HG03139 (cell line): ENCODE data around the gene RNF220.

Source experiments
- ATAC-seq: cut with Tn5 transposase; IDR thresholded peaks from one replicate; pipeline ENCODE4 v1.9.1; 2021; ENCODE audit not compliant: unreplicated experiment

The RNF220 gene

GRCh38 chr1:44406737-44407429, 1.8 kb downstream of the RNF220 start:
- no peak for ATAC-seq

- no peak for ATAC-seq
These were observed 2.6 kb downstream of the RNF220 start for GRCh38 chr1:44407430-44408211.

DNA sequence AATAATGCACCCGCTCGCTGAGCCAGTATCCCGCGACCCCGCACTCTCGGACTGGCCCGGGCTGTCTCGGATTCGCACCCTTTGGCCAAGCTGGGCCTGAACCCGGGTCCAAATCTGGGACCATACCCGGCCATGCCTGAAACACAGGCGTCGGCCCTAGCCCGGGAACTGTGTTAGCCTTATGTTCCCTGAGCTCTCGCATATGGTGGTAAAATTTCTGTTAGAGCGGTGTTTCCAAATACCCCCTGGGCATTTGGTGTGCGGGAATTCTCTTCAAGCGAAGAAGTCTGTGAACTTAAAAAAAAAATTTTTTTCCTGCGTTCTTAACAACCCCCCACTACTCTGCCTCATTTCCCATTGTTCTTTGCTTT, 3.1 kb downstream of the RNF220 start:
- ATAC-seq = no peak

GRCh38 chr1:44408632-44409602, 3.9 kb downstream of the RNF220 start:
- no peak for ATAC-seq

- no peak for ATAC-seq
These were observed 4.7 kb downstream of the RNF220 start for GRCh38 chr1:44409757-44410156.

GRCh38 chr1:44411861-44412260, 6.8 kb downstream of the RNF220 start:
- no peak for ATAC-seq

GRCh38 chr1:44412601-44413000, 7.5 kb downstream of the RNF220 start:
- no peak for ATAC-seq

GRCh38 chr1:44413740-44414139, 8.7 kb downstream of the RNF220 start:
- no peak for ATAC-seq

DNA sequence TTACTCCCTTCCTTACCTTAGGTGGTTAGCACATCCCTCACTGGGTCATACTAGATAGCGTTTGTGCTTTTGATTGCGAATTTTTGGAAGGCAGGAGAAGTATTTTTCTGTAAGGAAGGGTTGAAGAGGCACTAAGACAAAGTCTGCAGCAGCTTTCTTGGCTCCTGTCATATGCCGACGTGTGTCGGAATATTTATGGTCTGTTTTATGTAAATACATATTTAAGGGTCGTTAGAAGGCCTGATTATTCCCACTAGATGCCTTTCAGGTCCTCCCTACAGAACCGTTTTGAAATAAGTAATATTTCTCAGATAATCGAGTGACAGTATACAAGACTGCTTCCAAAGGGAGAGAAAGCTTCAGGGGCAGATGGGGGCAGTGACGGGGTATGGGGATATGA, 10.0 kb downstream of the RNF220 start:
- no peak for ATAC-seq

DNA sequence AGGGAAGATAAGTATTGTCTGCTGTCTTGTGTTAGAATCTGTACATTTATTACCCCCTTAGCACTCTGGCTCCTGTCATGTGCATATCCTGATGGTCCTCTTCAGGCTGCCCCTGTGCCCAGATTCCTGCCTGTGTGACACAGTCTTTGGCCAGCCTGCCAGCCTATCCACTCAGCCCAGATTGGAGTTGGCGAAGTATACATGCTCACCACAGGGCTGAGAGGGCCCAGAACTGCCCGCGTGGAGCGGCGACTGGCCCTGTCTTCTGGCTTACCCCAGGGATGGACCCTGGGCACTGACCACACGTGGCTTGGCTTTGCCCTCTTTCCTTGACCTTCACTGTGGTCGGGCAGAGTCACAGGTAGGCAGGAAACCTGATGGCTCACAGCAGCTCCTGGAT, 11.4 kb downstream of the RNF220 start:
- ATAC-seq = no peak

DNA sequence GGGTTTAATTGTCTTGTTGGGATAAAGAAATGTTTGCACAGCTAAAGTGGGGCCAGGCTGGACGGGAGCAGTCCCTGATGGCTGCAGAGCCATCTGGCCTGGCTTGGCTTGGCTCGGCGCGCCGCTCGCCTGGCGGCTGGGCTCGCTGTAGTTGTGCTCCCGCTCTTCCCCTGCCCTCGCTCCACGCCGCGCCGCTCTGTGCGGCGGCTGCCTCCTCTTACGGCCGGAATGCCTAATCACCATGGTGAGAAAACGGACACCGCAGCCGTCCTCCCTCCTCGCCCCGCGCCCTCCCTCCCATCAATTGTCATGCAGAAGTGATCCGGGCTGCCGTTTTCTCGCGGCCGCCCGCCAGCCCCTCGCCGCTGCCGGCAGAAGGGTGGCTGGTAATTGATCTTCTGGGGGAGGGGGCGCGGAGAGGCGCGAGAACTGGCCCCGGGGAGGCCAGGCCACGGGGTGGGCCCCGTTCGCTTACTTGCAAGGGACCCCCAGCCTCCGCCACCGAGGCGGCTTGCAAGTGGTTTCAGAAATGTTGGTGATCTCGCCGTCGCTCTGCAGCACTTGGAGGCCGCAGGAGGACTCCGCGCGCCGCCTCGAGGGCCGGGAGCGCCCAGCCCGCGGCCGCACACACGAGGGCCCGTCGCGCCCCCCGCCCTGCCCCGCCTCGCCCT, 12.4 kb downstream of the RNF220 start:
- ATAC-seq = no peak

GRCh38 chr1:44418022-44418673, 13.1 kb downstream of the RNF220 start:
- ATAC-seq = no peak

DNA sequence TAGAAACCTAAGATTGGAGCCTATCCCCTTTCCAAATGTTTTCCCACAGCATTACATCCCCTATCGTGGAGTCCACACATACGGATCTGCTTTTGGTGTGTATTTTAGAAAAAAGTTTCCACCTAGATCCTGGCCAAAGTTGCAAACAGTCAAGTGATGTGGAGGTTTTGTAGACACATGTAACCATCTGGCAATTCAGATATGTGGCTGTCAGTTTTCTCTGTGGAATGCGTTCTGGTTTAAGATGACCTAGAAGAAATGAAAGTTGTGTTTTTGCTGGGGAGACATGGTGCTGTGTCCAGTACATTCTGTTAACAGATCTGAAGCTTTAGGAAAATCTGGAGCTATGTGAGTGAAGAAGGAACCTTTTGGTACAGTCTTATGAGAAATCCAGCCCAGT, 14.8 kb downstream of the RNF220 start:
- no peak for ATAC-seq

DNA sequence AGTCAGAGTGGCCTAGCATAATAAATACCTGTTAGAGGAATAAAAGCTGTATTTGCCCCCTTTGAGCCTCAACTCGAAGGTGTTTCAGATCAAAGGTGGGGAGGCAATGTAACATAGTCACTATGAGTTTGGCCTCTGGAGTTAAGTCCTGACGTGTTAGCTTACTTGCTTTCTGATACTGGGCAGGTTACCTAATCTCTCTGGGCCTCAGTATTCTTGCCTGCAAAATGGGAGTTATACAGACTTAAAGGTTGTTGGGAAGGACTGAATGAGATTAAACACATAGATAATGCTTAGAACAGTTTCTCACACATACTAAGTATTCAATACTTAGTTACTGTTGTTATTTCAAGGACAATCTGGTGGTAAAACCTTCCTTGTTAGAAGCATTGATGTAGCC, 15.5 kb downstream of the RNF220 start:
- no peak for ATAC-seq

DNA sequence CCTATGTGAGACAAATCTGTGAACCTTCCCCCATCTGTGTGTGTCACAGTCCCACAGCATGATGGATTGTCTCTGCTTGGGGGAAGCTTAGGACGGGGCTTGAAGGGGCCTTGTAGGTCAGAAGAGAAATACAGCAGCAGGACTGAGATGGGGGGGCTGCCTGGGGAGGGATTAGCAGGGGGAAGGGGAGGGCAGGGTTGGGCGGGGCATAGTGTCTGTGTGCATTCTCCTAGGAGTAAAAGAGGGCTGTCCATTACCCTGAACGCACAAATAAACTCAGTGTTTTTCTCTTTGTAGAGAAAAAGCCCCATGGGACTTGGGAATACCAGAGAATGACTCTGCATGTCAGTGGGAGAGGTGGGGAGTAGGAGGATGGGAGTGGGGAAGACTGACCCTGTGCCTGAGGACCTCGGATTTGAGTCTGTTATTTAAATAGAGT, 16.4 kb downstream of the RNF220 start:
- no peak for ATAC-seq

- ATAC-seq = no peak
These were observed 17.1 kb downstream of the RNF220 start for GRCh38 chr1:44422161-44422560.

DNA sequence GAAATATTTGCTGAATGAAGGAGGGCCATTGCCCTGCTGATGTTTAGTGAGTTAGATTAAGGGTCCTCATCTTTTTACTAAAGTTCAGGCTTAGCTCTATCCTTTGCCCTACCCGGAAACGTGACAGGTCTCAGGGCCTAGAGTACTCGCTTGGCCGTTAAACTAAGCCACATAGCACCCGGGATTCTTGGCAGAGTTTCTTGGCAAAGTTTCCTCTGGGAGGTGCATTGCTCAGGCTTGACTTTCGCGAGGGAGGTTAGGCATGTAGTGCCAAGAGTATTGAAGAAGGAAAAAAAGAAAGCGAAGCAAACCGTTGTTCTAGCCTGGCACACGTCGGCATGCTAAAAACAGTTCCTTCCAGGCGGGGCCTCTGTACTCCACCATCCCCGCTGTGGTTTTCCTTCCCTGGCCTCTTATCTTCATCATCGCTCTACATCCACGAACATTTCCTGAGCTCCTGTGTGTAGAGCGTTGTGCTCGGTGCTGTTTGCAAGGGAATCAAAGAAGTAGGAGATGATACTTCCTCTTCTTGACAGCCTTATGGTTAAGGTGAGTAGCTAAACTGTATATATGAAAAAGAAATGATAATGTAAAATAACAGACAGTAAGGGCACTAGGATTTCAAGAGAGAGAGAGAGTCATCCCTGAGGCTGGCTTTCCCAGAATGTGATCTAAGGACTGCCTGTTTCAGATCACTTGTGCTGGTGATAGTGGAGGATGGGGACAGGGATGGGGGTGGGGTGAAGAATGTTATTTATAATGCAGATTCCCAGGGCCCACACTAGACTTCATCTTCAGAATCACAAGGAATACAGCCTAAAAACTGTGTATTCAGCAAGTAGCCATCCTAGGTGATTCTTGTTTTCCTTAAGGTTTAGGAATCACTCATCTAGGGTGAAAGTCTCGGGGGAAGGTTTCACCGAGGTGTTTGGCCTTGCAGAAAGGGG, 18.8 kb downstream of the RNF220 start:
- no peak for ATAC-seq

GRCh38 chr1:44424747-44425146, 19.7 kb downstream of the RNF220 start:
- ATAC-seq = no peak

GRCh38 chr1:44425341-44426082, 20.5 kb downstream of the RNF220 start:
- ATAC-seq = no peak
